Activated T-helper 9 cell treated with anti-CD3 and anti-CD28 coated beads, Interleukin-2, amount 50 U/mL, for 16 hours (primary cell): ENCODE results near the gene PCDHA7.
"Not testable (repeated sequence)": the region's sequence is repeated elsewhere in the genome, so short reads cannot be mapped to it uniquely, and the experiment has no call there.

Experiments used
- DNase-seq: peaks from one replicate; pipeline ENCODE4 v3.0.0-alpha.2; 2020; ENCODE audit warnings: low read depth

The PCDHA7 gene

DNA sequence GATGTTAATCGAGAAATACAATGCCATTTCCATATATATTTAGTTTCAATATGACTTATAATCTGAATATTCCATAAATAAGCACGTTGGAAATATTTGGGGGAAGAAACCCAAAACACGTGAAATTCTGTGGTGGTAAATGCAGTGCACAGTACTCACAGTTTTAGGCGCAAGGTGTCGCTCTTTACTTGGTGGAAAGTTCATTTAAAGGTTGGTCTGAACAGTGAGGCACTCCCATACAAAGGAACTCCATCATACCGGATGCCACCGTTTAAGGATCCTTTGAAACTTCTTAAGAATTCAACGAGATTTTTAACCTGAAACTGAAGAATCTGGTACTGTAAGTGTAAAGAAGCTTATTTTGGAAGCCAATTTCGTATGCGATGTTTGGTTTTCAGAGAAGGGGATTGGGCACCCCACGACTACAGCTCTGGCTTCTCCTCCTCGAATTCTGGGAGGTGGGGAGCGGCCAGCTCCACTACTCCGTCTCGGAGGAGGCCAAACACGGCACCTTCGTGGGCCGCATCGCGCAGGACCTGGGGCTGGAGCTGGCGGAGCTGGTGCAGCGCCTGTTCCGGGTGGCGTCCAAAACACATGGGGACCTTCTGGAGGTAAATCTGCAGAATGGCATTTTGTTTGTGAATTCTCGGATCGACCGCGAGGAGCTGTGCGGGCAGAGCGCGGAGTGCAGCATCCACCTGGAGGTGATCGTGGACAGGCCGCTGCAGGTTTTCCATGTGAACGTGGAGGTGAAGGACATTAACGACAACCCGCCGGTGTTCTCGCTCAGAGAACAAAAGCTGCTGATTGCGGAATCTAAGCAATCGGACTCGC is 34.9 kb downstream of the PCDHA7 start, which contains the start of gene PCDHA11:
PCDHA11 (plus strand) TSS at position 237 of the 834 bp plus-strand sequence; CDS start at position 384, 147 bp downstream.
- DNase-seq = no peak

DNA sequence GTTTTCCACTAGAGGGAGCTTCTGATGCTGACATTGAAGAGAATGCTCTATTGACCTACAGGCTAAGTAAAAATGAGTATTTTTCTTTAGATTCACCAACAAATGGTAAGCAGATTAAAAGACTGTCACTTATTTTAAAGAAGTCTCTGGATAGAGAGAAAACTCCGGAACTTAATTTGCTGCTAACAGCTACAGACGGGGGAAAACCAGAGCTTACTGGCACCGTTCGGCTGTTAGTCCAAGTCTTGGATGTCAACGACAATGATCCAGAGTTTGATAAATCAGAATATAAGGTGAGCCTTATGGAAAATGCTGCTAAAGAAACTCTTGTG is 35.5 kb downstream of the PCDHA7 start:
- no peak for DNase-seq

DNA sequence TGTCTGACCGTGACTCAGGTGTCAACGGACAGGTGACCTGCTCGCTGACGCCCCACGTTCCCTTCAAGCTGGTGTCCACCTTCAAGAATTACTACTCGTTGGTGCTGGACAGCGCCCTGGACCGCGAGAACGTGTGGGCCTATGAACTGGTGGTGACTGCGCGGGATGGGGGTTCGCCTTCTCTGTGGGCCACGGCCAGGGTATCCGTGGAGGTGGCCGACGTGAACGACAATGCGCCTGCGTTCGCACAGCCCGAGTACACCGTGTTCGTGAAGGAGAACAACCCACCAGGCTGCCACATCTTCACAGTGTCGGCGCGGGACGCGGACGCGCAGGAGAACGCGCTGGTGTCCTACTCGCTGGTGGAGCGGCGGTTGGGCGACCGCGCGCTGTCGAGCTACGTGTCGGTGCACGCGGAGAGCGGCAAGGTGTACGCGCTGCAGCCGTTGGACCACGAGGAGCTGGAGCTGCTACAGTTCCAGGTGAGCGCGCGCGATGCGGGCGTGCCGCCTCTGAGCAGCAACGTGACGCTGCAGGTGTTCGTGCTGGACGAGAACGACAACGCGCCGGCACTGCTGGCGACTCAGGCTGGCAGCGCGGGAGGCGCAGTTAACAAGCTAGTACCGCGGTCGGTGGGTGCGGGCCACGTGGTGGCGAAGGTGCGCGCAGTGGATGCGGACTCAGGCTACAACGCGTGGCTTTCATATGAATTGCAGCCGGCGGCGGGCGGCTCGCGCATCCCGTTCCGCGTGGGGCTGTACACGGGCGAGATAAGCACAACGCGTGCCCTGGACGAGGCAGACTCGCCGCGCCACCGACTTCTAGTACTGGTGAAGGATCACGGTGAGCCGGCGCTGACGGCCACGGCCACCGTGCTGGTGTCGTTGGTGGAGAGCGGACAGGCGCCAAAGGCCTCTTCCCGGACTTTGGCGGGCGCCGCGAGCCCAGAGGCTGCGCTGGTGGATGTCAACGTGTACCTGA is 36.4 kb downstream of the PCDHA7 start:
- DNase-seq = no peak

DNA sequence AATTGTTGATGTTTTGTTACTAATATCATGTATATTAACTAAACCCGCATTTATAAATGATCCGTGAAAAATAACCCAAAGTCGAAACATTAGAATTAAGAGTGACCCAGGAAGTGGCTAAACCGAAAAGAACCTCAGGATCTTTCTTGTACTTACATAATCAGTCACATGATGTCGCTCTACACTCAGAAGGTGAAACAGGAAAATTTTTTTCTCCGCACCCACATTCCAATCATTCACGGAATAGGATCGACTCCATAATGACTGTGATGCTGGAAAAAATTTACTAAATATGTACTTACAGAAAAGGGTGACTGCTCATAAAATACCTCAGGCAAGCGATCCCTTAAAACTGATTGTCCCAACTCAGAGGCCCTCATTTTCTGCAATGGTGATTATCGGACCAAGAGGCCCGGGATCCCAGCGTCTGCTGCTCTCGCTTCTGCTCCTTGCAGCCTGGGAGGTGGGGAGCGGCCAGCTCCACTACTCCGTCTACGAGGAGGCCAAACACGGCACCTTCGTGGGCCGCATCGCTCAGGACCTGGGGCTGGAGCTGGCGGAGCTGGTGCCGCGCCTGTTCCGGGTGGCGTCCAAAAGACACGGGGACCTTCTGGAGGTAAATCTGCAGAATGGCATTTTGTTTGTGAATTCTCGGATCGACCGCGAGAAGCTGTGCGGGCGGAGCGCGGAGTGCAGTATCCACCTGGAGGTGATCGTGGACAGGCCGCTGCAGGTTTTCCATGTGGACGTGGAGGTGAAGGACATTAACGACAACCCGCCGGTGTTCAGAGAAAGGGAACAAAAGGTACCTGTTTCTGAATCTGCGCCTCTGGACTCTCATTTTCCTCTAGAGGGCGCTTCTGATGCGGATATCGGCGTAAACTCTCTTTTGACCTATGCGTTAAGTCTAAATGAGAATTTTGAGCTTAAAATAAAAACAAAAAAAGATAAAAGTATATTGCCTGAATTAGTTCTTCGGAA is 41.3 kb downstream of the PCDHA7 start, which contains the start of gene PCDHA12:
PCDHA12 (plus strand) TSS at position 224 of the 981 bp plus-strand sequence; CDS start at position 389, 165 bp downstream.
- no peak for DNase-seq

DNA sequence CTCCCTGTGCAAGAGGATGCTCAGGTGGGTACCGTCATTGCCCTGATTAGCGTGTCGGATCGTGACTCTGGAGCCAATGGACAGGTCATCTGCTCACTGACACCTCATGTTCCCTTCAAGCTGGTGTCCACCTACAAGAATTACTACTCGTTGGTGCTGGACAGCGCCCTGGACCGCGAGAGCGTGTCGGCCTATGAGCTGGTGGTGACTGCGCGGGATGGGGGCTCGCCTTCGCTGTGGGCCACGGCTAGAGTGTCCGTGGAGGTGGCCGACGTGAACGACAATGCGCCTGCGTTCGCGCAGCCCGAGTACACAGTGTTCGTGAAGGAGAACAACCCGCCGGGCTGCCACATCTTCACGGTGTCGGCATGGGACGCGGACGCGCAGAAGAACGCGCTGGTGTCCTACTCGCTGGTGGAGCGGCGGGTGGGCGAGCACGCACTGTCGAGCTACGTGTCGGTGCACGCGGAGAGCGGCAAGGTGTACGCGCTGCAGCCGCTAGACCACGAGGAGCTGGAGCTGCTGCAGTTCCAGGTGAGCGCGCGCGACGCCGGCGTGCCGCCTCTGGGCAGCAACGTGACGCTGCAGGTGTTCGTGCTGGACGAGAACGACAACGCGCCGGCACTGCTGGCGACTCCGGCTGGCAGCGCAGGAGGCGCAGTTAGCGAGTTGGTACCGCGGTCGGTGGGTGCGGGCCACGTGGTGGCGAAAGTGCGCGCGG is 42.6 kb downstream of the PCDHA7 start:
- DNase-seq = not testable (repeated sequence)

DNA sequence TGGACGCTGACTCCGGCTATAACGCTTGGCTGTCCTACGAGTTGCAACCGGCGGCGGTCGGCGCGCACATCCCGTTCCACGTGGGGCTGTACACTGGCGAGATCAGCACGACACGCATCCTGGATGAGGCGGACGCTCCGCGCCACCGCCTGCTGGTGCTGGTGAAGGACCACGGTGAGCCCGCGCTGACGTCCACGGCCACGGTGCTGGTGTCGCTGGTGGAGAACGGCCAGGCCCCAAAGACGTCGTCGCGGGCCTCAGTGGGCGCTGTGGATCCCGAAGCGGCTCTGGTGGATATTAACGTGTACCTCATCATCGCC is 43.2 kb downstream of the PCDHA7 start:
- no peak for DNase-seq

DNA sequence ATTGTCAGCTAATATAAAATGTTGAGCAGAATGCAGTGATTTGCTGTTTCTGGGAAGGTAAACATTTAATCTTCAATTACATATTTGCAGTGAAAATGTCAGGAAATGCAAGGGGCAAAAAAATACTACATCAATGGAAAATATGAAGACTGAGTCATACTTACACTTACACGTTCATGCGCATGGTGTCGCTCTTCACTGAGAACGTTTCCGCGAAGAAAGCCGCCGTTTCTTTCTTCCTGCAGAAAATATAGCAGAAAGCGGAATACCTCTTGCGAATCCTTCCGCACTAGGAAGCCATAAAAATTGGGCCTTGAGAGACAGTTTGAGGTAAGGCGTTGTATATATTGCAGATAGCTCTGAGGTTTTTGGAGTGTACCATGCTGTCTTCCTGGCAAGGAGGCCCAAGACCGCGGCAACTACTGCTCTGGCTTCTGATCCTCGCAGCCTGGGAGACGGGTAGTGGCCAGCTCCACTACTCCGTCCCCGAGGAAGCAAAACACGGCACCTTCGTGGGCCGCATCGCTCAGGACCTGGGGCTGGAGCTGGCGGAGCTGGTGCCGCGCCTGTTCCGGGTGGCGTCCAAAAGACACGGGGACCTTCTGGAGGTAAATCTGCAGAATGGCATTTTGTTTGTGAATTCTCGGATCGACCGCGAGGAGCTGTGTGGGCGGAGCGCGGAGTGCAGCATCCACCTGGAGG is 48.0 kb downstream of the PCDHA7 start, which contains the start of gene PCDHA13:
PCDHA13 (plus strand) TSS at position 236 of the 702 bp plus-strand sequence; CDS start at position 381, 145 bp downstream.
- DNase-seq = no peak

DNA sequence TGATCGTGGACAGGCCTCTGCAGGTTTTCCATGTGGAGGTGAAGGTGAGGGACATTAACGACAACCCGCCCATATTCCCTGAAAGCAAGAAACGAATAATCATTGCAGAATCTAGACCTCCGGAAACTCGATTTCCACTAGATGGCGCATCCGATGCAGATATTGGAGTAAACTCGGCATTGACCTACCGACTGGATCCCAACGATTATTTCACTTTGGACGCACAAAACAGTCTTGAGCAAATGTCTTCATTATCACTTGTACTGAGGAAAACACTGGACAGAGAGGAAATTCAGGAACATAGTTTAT is 48.5 kb downstream of the PCDHA7 start:
- no peak for DNase-seq

DNA sequence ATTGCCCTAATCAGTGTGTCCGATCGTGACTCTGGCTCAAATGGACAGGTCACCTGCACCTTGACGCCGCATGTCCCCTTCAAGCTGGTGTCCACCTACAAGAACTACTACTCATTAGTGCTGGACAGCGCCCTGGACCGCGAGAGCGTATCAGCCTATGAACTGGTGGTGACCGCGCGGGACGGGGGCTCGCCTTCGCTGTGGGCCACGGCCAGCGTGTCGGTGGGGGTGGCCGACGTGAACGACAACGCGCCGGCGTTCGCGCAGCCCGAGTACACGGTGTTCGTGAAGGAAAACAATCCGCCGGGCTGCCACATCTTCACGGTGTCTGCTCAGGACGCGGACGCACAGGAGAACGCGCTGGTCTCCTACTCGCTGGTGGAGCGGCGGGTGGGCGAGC is 49.3 kb downstream of the PCDHA7 start:
- no peak for DNase-seq

DNA sequence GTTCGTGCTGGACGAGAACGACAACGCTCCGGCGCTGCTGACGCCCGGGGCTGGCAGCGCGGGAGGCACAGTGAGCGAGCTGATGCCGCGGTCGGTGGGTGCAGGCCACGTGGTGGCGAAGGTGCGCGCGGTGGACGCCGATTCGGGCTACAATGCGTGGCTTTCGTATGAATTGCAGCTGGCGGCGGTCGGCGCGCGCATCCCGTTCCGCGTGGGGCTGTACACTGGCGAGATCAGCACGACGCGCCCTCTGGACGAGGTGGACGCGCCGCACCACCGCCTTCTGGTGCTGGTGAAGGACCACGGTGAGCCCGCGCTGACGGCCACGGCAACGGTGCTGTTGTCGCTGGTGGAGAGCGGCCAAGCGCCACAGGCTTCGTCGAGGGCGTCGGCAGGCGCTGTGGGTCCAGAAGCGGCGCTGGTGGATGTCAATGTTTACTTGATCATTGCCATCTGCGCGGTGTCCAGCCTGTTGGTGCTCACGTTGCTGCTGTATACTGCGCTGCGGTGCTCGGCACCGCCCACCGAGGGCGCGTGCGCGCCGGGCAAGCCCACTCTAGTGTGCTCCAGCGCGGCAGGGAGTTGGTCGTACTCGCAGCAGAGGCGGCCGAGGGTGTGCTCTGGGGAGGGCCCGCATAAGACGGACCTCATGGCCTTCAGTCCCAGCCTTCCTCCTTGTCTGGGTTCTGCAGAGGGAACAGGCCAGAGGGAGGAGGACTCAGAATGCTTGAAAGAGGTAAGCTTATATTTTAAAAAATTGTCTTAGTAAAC is 50.0 kb downstream of the PCDHA7 start:
- no peak for DNase-seq
